GM19099 (cell line): ENCODE data around the gene ITPK1.

Experiments used
- POLR2A ChIP-seq: IDR thresholded peaks from 3 replicates; pipeline ENCODE4 v1.6.1; 2011; ENCODE audit warnings: low read depth; ENCODE audit not compliant: insufficient read length; ENCODE audit errors: extremely low read depth

The ITPK1 gene

DNA sequence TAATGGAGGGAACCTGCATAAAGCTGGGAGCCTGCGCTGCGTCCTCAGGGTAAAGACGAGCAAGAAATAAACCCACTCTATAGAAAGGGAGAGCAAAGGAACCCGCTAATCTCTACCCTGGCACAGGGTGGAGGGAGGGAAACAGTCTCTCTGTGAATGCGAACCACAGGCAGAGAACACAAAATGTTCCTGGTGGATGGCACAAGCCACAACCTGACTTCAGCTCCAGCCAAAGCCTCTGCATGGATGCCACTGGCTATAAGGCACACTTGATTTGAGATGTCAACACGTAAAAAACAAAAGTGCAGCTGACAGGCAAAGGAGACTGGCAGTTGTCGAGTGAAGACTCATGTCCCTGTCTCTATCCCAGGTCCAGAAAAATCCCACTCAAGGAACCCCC is 160.3 kb downstream of the ITPK1 start:
- no peak for TF ChIP-seq POLR2A

GRCh38 chr14:92954933-92955332 is 160.8 kb downstream of the ITPK1 start:
- no peak for TF ChIP-seq POLR2A

DNA sequence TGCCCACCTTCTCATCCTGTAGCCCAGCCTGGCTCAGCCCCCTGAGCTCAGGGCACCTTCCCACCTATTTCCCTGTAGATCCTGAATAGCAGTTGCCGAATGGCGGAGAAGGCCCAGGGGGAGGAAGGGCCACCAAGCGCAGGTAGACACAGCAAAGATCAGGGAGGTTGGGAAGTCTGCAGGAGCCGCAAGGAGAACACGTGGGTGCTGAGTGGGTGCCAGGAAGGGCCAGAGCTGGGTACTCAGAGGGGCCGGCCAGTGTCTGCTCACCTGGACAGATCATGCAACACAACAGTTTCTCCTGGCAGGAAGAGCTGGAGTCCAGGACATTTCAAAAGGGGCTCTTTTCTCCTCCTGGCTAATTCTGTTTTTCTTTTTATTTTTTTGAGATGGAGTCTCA is 162.2 kb downstream of the ITPK1 start:
- TF ChIP-seq POLR2A, result no peak

- TF ChIP-seq POLR2A, result no peak
Measured at GRCh38 chr14:92952481-92953298, 163.0 kb downstream of the ITPK1 start.

- no peak for TF ChIP-seq POLR2A
Measured at GRCh38 chr14:92951912-92952471, 163.7 kb downstream of the ITPK1 start.

- no peak for TF ChIP-seq POLR2A
Measured at GRCh38 chr14:92951261-92951660, 164.5 kb downstream of the ITPK1 start.

DNA sequence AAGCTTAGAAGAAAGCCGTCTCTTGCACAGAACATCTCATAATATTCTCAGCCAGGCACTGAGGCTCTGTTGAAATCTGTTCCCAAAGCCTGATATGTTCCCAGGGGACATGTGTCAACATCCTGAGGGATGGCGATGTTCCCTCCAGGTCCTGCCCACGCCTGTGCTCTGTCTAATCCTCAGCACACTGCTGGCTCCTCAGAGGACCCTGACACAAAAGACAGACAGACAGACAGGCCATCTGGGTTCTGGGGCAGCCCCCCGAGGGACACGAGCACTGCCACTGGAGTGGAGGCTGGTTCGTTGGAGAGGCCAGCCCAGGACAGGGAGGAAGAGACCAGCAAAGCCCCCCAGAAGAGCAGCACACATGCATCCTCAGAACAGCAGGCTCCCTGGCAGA is 165.0 kb downstream of the ITPK1 start:
- no peak for TF ChIP-seq POLR2A

DNA sequence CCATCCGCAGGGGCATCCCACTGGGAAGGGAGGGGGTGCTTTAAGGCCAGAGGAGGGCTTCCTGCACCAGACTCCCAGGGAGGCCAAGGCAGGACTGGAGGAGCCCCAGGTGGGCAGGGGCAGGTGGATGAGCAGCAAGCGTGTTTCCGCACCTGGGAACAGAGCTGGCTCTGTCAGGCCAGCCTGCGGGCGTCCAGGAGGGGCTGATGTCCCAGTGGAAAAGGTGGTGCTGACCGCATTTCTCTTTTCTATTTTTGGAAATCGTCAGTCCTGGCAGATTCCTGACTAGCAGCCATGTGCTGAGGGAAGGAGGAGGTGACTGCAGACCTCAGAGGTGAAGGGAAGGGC is 165.6 kb downstream of the ITPK1 start:
- TF ChIP-seq POLR2A, result no peak

DNA sequence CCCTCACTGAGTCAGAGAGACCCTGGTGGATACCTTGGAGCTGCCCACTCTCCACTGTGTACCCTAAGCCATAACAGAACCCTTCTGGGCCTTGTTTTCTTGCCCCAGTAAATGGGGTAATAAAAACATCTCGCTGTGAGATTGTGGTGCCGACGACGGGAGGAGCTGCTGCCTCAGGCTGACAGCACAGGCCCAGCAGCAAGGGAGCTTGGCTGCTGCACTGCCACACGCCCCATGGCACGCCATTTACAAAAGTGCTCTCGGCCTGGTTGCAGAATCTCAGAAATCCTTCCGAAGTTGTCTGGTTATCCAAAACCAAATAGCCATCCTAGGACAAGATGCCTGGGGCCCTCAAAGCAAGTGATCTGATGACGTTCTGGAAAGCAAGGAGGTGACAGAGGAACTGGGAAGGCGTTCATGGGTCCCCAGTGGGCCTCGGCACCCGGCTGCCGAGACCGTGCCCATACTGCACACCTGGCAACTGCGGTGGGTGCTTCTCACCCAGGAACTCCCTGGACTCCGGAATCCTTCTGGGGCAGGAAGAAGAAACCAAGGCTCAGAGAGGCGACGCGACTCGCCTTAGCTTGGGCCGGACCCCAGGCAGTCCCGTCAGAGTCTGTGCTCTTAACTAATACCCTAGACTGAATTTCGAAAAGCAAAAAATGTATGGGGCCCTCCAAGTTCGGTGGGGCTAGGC is 166.1 kb downstream of the ITPK1 start:
- no peak for TF ChIP-seq POLR2A

GRCh38 chr14:92948647-92949046 is 167.1 kb downstream of the ITPK1 start:
- no peak for TF ChIP-seq POLR2A

GRCh38 chr14:92946847-92947545 is 168.7 kb downstream of the ITPK1 start:
- TF ChIP-seq POLR2A, result no peak

GRCh38 chr14:92945959-92946846 is 169.5 kb downstream of the ITPK1 start:
- TF ChIP-seq POLR2A, result no peak

DNA sequence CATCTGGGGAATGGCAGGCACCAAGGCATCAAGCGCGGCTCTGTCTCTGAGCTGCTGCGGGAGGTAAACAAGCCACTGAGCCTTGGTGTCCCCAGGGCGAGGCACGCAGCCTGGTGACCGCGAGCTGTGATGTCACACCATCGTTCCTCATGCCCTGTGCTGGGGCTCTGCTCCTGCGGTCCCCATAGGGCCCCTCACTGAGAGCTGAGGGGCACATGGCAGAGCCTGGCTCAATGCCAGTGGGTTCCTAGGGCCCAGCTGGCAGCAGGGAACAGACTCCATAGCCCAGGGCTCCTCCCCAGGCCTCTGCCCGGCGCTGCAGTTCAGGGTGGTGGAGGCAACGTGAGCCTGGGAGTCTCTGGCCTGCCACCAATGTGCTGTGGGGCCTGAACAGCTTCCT is 170.2 kb downstream of the ITPK1 start:
- TF ChIP-seq POLR2A, result no peak

GRCh38 chr14:92944976-92945375 is 170.7 kb downstream of the ITPK1 start:
- no peak for TF ChIP-seq POLR2A
